Suppressor macrophage treated with lipopolysaccharide for 4 hours (primary cell): ENCODE measurements around the gene LRRC45.

Experiments used
- DNase-seq: peaks from one replicate; pipeline ENCODE4 v3.0.0-alpha.2; 2020

Gene LRRC45

GRCh38 chr17:82008258-82008940 lies 14.7 kb upstream of the LRRC45 start:
- no peak for DNase-seq

- DNase-seq = no peak
Measured at GRCh38 chr17:82008941-82009405, 14.1 kb upstream of the LRRC45 start.

GRCh38 chr17:82009413-82009812 lies 13.7 kb upstream of the LRRC45 start:
- no peak for DNase-seq

- DNase-seq = no peak
Measured at GRCh38 chr17:82010575-82011525, 12.3 kb upstream of the LRRC45 start.

GRCh38 chr17:82011617-82012187 lies 11.4 kb upstream of the LRRC45 start:
- no peak for DNase-seq

GRCh38 chr17:82012261-82012639 lies 10.9 kb upstream of the LRRC45 start:
- DNase-seq = no peak

- no peak for DNase-seq
Measured at GRCh38 chr17:82012640-82013295, 10.3 kb upstream of the LRRC45 start.

GRCh38 chr17:82013341-82013740 lies 9.8 kb upstream of the LRRC45 start:
- no peak for DNase-seq

GRCh38 chr17:82013772-82014321 lies 9.3 kb upstream of the LRRC45 start:
- no peak for DNase-seq

GRCh38 chr17:82014432-82014831 lies 8.7 kb upstream of the LRRC45 start:
- no peak for DNase-seq

- no peak for DNase-seq
Measured at GRCh38 chr17:82014971-82015310, 8.2 kb upstream of the LRRC45 start.

- DNase-seq = no peak
Measured at GRCh38 chr17:82015311-82015971, 7.7 kb upstream of the LRRC45 start.

- DNase-seq = no peak
Measured at GRCh38 chr17:82016061-82016874, 6.8 kb upstream of the LRRC45 start.

GRCh38 chr17:82016875-82017459 lies 6.1 kb upstream of the LRRC45 start:
- DNase-seq = no peak

- DNase-seq = no peak
Measured at GRCh38 chr17:82017612-82018151, 5.4 kb upstream of the LRRC45 start.

- DNase-seq = no peak
Measured at GRCh38 chr17:82018152-82018988, 4.7 kb upstream of the LRRC45 start.

GRCh38 chr17:82018989-82019689 lies 4.0 kb upstream of the LRRC45 start:
- DNase-seq = no peak

- peak; percentile 75 for DNase-seq
Measured at GRCh38 chr17:82019690-82020571, 3.2 kb upstream of the LRRC45 start.
